Endothelial cell of umbilical vein (primary cell): Measurements from ENCODE around the gene GMCL2. TPM values are rescaled to one million over a fixed set of nuclear protein-coding genes. Genes with fewer than 3 reads are reported as not detected.

Source experiments
- BruUV-seq: library from RNA; stranded (reverse); fragments of 400-500 nt; replicated peaks from 2 replicates; lab custom pipeline; 2021; lab: Mats Ljungman, UMichigan
- CTCF ChIA-PET: fragments of 300-600, 350-600 bp; sonication (Branson Sonifier 250); formaldehyde crosslinking; loops from one replicate; lab custom pipeline; 2021; ENCODE audit warnings: antibody characterized with exemption, inconsistent platforms; lab: Charles Lee
- POLR2A ChIA-PET: fragments of 300-600, 350-600 bp; sonication (Branson Sonifier 250); formaldehyde crosslinking; loops from one replicate; lab custom pipeline; 2021; ENCODE audit warnings: antibody characterized with exemption, inconsistent platforms; lab: Charles Lee
- DNase-seq: peaks from one replicate; pipeline ENCODE4 v3.0.0-alpha.2; 2011; ENCODE audit warnings: low read depth, low spot score
- FAIRE-seq: peaks from 2 replicates; lab custom pipeline; 2011; peaks lifted over from hg19 to GRCh38; lab: Jason Lieb, UNC
- H2AFZ ChIP-seq: 2 replicates; pipeline ENCODE4 v1.6.0; 2012; ENCODE audit warnings: low read depth, low read length, control low read depth, inconsistent platforms
- H3K27ac ChIP-seq: 2 replicates; pipeline ENCODE4 v1.5.1; 2011; ENCODE audit warnings: low read depth, mild to moderate bottlenecking, control low read depth, low read length, moderate library complexity; ENCODE audit not compliant: insufficient read depth
- H3K27me3 ChIP-seq, 2 experiments: 2 replicates each; pipeline versions ENCODE4 v1.6.0 to v1.6.1; 2011; ENCODE audit warnings: low read length in 2 of 2, mixed read lengths in 1 of 2; ENCODE audit not compliant: control insufficient read depth in 2 of 2, insufficient read depth in 2 of 2
- H3K36me3 ChIP-seq, 2 experiments: 2 replicates in 1 of 2; 3 replicates in 1 of 2; pipeline ENCODE4 v1.5.1; 2011; ENCODE audit warnings: low read length in 2 of 2, mild to moderate bottlenecking in 1 of 2, moderate library complexity in 1 of 2; ENCODE audit not compliant: control insufficient read depth in 2 of 2, insufficient read depth in 2 of 2; ENCODE audit errors: extremely low read depth in 1 of 2
- H3K4me1 ChIP-seq: 3 replicates; pipeline ENCODE4 v1.5.1; 2011; ENCODE audit warnings: mild to moderate bottlenecking, low read length; ENCODE audit not compliant: control insufficient read depth, insufficient read depth; ENCODE audit errors: extremely low read depth
- H3K4me2 ChIP-seq: 2 replicates; pipeline ENCODE4 v1.6.1; 2011; ENCODE audit warnings: low read length, control low read depth, mixed read lengths; ENCODE audit not compliant: insufficient read depth
- H3K4me3 ChIP-seq, 3 experiments: fragments of 200-600 bp in 1 of 3; sonication (generic), shearing (Covaris generic) in 1 of 3; replicated peaks in 1 of 3; 2 replicates each; pipeline ENCODE4 v1.5.1; 2011 to 2016; ENCODE audit warnings: control low read depth in 3 of 3, low read length in 3 of 3, mild to moderate bottlenecking in 2 of 3, inconsistent platforms in 1 of 3, low read depth in 1 of 3, moderate library complexity in 1 of 3; ENCODE audit not compliant: insufficient read depth in 1 of 3
- H3K79me2 ChIP-seq: 2 replicates; pipeline ENCODE4 v1.6.0; 2012; ENCODE audit warnings: low read length, inconsistent platforms; ENCODE audit not compliant: control insufficient read depth, insufficient read depth
- H3K9ac ChIP-seq: replicated peaks from 2 replicates; pipeline ENCODE3; 2011; ENCODE audit warnings: low read length, control low read depth; ENCODE audit not compliant: insufficient read depth; ENCODE audit errors: extremely low read depth
- H3K9me1 ChIP-seq: replicated peaks from 3 replicates; pipeline ENCODE4 v1.6.0; 2011; ENCODE audit warnings: mild to moderate bottlenecking, low read length; ENCODE audit not compliant: control insufficient read depth, insufficient read depth; ENCODE audit errors: extremely low read depth
- H3K9me3 ChIP-seq: replicated peaks from 2 replicates; pipeline ENCODE4 v1.5.1; 2012; ENCODE audit warnings: low read length, inconsistent platforms; ENCODE audit not compliant: control insufficient read depth, insufficient read depth
- H4K20me1 ChIP-seq: replicated peaks from 2 replicates; pipeline ENCODE3; 2011; ENCODE audit warnings: mild to moderate bottlenecking, low read length; ENCODE audit not compliant: control insufficient read depth, insufficient read depth; ENCODE audit errors: extremely low read depth
- CTCF ChIP-seq, 2 donors: IDR thresholded peaks; 1 replicate in 1 of 2; 2 replicates in 1 of 2; pipeline ENCODE4 v1.5.1; 2011; ENCODE audit warnings: low read length in 2 of 2, mild to moderate bottlenecking in 2 of 2, moderate library complexity in 2 of 2, control low read depth in 1 of 2, inconsistent platforms in 1 of 2, low read depth in 1 of 2; ENCODE audit not compliant: insufficient read depth in 1 of 2; ENCODE audit errors: extremely low read depth in 1 of 2
- EZH2 ChIP-seq: IDR thresholded peaks from 2 replicates; pipeline ENCODE4 v1.6.1; 2012; ENCODE audit warnings: borderline replicate concordance, low read depth, mild to moderate bottlenecking, moderate library complexity, low read length, inconsistent platforms; ENCODE audit not compliant: severe bottlenecking
- FOS ChIP-seq: IDR thresholded peaks from 2 replicates; pipeline ENCODE4 v1.6.1; 2011; ENCODE audit warnings: mild to moderate bottlenecking, low read length, moderate library complexity, borderline replicate concordance; ENCODE audit not compliant: insufficient read depth
- GATA2 ChIP-seq: IDR thresholded peaks from 2 replicates; pipeline ENCODE4 v1.7.0; 2011; ENCODE audit warnings: low read depth, mild to moderate bottlenecking, moderate library complexity, mixed read lengths, low read length; ENCODE audit not compliant: insufficient read length, insufficient read depth
- JUN ChIP-seq: IDR thresholded peaks from 2 replicates; pipeline ENCODE4 v1.6.1; 2011; ENCODE audit warnings: borderline replicate concordance, low read depth; ENCODE audit not compliant: insufficient read length, insufficient read depth
- MAX ChIP-seq: IDR thresholded peaks from 2 replicates; pipeline ENCODE4 v1.6.1; 2011; ENCODE audit not compliant: insufficient read depth, insufficient read length
- MYC ChIP-seq: IDR thresholded peaks from one replicate; pipeline ENCODE4 v1.6.1; 2011; ENCODE audit warnings: mild to moderate bottlenecking, low read depth, low read length
- POLR2A ChIP-seq: IDR thresholded peaks from 2 replicates; pipeline ENCODE4 v1.6.1; 2012; ENCODE audit warnings: low read depth, mild to moderate bottlenecking, control low read depth, low read length
- POLR2AphosphoS5 ChIP-seq: IDR thresholded peaks from 2 replicates; pipeline ENCODE4 v1.6.1; 2012; ENCODE audit warnings: low read depth, mild to moderate bottlenecking, control low read depth, low read length, moderate library complexity; ENCODE audit not compliant: insufficient read depth
- dilution Hi-C: fragments of 300-500 bp; cut with MboI; formaldehyde crosslinking; loops from one replicate; pipeline ENCODE4 v1.15.0; 2019; ENCODE audit warnings: low sequenced_read_pairs; ENCODE audit not compliant: extremely low pct_ligation_motif_present
- intact Hi-C: fragments of 100-400 bp; cut with micrococcal nuclease; formaldehyde crosslinking; loops from one replicate; pipeline ENCODE4 v1.10.0; 2022
- polyA plus RNA-seq, 4 experiments: library from polyadenylated mRNA; depleted of rRNA in 3 of 4; stranded (reverse) in 3 of 4; unstranded in 1 of 4; fragments of >200 nt; gene quantifications; 2 replicates each; pipeline versions ENCODE4 v1.2.1 to v1.2.3, GENCODE V29; 2011 to 2012; ENCODE audit warnings: missing spikeins in 1 of 4
- total RNA-seq: library from RNA; stranded (reverse); gene quantifications from 2 replicates; pipeline ENCODE4 v1.2.3, GENCODE V29; 2021

GMCL2 gene
- total and polyA plus RNA-seq, 2 donors (not counting 3 experiments of a cell fraction or from before 2014, with no cell fraction given), result not detected

- intact Hi-C loops, result no loop called here
- Histone ChIP-seq H3K4me3 (no peak overlapping the region), H3K4me1 (no peaks in the 10 kb centered on the region), H3K27me3 (no peaks in the 10 kb centered on the region), H3K4me2 (no peak overlapping the region), H4K20me1 (no peaks in the 10 kb centered on the region), H3K27ac (no peak overlapping the region), H3K9me3 (no peaks in the 10 kb centered on the region), H3K9ac (no peak overlapping the region), H2AFZ (no peak overlapping the region), H3K79me2 (no peaks in the 10 kb centered on the region), H3K9me1 (no peaks in the 10 kb centered on the region), H3K36me3 (peaks cover 10 to 40% of the 10 kb centered on the region in 2 experiments)
- TF ChIP-seq POLR2AphosphoS5, result no peak
- TF ChIP-seq MAX, result no peak
- TF ChIP-seq JUN, result no peak
- no peak for TF ChIP-seq GATA2
- TF ChIP-seq CTCF (IDR thresholded peaks at IDR 0.05; ENCODE audit: extremely low read depth in 1 of 2, insufficient read depth in 1 of 2, low read depth in 1 of 2, low read length in 2 of 2), result no peak
- no peak for TF ChIP-seq POLR2A
- TF ChIP-seq MYC, result no peak
- no peak for TF ChIP-seq FOS
- no peak for TF ChIP-seq EZH2
- BruUV-seq, result no TSS peak
- ChIA-PET CTCF (interaction anchor here (0.7 to 11.5 kb wide), 5 partner anchors 10 to 1205 kb away, joined by 3 to 200 read pairs (median 3); partner anchors contain the start of gene NHP2), POLR2A (no interaction called here)
- FAIRE-seq, result no peak
- dilution Hi-C loops, result no loop called here
- DNase-seq, result no peak
Measured at GRCh38 chr5:178143901-178144300, 43.3 kb downstream of the GMCL2 start.
